ENCODE measurements around the gene FOXE3.

Gene FOXE3

GRCh38 chr1:47415728-47416318, at the start of gene FOXE3:
FOXE3 (plus strand) TSS chr1:47416285; CDS start chr1:47416316, 31 bp downstream.
- DNase-seq (ENCODE audit: low spot score), result no peak

- DNase-seq (ENCODE audit: low spot score), result no peak
Measured at GRCh38 chr1:47367651-47368050, 48.4 kb upstream of the FOXE3 start.

- no peak for DNase-seq (ENCODE audit: low spot score)
Measured at GRCh38 chr1:47371016-47371517, 45.0 kb upstream of the FOXE3 start.

GRCh38 chr1:47374501-47374900, 41.6 kb upstream of the FOXE3 start:
- DNase-seq (ENCODE audit: low spot score), result no peak

GRCh38 chr1:47378147-47378546, 37.9 kb upstream of the FOXE3 start:
- DNase-seq (ENCODE audit: low spot score), result no peak

- no peak for DNase-seq (ENCODE audit: low spot score)
Measured at GRCh38 chr1:47380699-47381098, 35.4 kb upstream of the FOXE3 start.

- DNase-seq (ENCODE audit: low spot score), result no peak
Measured at GRCh38 chr1:47382399-47382983, 33.6 kb upstream of the FOXE3 start.

GRCh38 chr1:47384083-47384482, 32.0 kb upstream of the FOXE3 start:
- no peak for DNase-seq (ENCODE audit: low spot score)

- no peak for DNase-seq (ENCODE audit: low spot score)
Measured at GRCh38 chr1:47385020-47385419, 31.1 kb upstream of the FOXE3 start.

GRCh38 chr1:47386268-47386667, 29.8 kb upstream of the FOXE3 start:
- no peak for DNase-seq (ENCODE audit: low spot score)

GRCh38 chr1:47388030-47388890, 27.8 kb upstream of the FOXE3 start:
- no peak for DNase-seq (ENCODE audit: low spot score)

- peak; percentile 12 for DNase-seq (ENCODE audit: low spot score)
Measured at GRCh38 chr1:47388891-47389238, 27.2 kb upstream of the FOXE3 start.

GRCh38 chr1:47389731-47390130, 26.4 kb upstream of the FOXE3 start:
- DNase-seq (ENCODE audit: low spot score), result no peak

- DNase-seq (ENCODE audit: low spot score), result no peak
Measured at GRCh38 chr1:47390843-47391242, 25.2 kb upstream of the FOXE3 start.

GRCh38 chr1:47393141-47393540, 22.9 kb upstream of the FOXE3 start:
- DNase-seq (ENCODE audit: low spot score), result no peak

GRCh38 chr1:47395433-47395832, 20.7 kb upstream of the FOXE3 start:
- no peak for DNase-seq (ENCODE audit: low spot score)

- no peak for DNase-seq (ENCODE audit: low spot score)
Measured at GRCh38 chr1:47396671-47397196, 19.4 kb upstream of the FOXE3 start.

GRCh38 chr1:47399138-47399845, 16.8 kb upstream of the FOXE3 start:
- DNase-seq (ENCODE audit: low spot score), result no peak

GRCh38 chr1:47399846-47400155, 16.3 kb upstream of the FOXE3 start:
- no peak for DNase-seq (ENCODE audit: low spot score)

- DNase-seq (ENCODE audit: low spot score), result no peak
Measured at GRCh38 chr1:47401761-47402160, 14.3 kb upstream of the FOXE3 start.

- no peak for DNase-seq (ENCODE audit: low spot score)
Measured at GRCh38 chr1:47402591-47402990, 13.5 kb upstream of the FOXE3 start.

- DNase-seq (ENCODE audit: low spot score), result no peak
Measured at GRCh38 chr1:47403321-47403910, 12.7 kb upstream of the FOXE3 start.
